HEK293T (cell line): ENCODE data around the gene PRSS27.

Experiments used
- BHLHE40 ChIP-seq: fragments of 450-650 bp; IDR thresholded peaks from 2 replicates; pipeline ENCODE4 v1.6.1; 2016; ENCODE audit warnings: mild to moderate bottlenecking, moderate library complexity, borderline replicate concordance
- CTBP1 ChIP-seq: fragments of 450-650 bp; IDR thresholded peaks from 2 replicates; pipeline ENCODE4 v1.6.1; 2016; ENCODE audit warnings: borderline replicate concordance
- ELF4 ChIP-seq: fragments of 450-650 bp; IDR thresholded peaks from 2 replicates; pipeline ENCODE4 v1.6.1; 2017; ENCODE audit warnings: antibody characterized with exemption
- FOXA1 ChIP-seq: fragments of 450-650 bp; IDR thresholded peaks from 2 replicates; pipeline ENCODE4 v1.6.1; 2016; ENCODE audit warnings: mild to moderate bottlenecking
- FOXK2 ChIP-seq: fragments of 450-650 bp; IDR thresholded peaks from 2 replicates; pipeline ENCODE4 v1.6.1; 2016; ENCODE audit warnings: mild to moderate bottlenecking
- FOXM1 ChIP-seq: fragments of 450-650 bp; IDR thresholded peaks from 2 replicates; pipeline ENCODE4 v1.6.1; 2017; ENCODE audit warnings: mild to moderate bottlenecking, borderline replicate concordance
- HDGF ChIP-seq: fragments of 450-650 bp; IDR thresholded peaks from 2 replicates; pipeline ENCODE4 v1.6.1; 2017; ENCODE audit warnings: antibody characterized with exemption, borderline replicate concordance
- L3MBTL2 ChIP-seq: fragments of 450-650 bp; conservative IDR thresholded peaks from 2 replicates; pipeline ENCODE4 v1.6.1; 2016; ENCODE audit warnings: mild to moderate bottlenecking
- NFRKB ChIP-seq: fragments of 450-650 bp; IDR thresholded peaks from 2 replicates; pipeline ENCODE4 v1.6.1; 2016; ENCODE audit warnings: mild to moderate bottlenecking, moderate library complexity
- PKNOX1 ChIP-seq: fragments of 450-650 bp; IDR thresholded peaks from 2 replicates; pipeline ENCODE4 v1.6.1; 2016
- SP1 ChIP-seq: fragments of 450-650 bp; IDR thresholded peaks from 2 replicates; pipeline ENCODE4 v1.6.1; 2017
- SUZ12 ChIP-seq: fragments of 450-650 bp; IDR thresholded peaks from 2 replicates; pipeline ENCODE4 v1.6.1; 2016; ENCODE audit warnings: mild to moderate bottlenecking
- TARDBP ChIP-seq: fragments of 450-650 bp; IDR thresholded peaks from 2 replicates; pipeline ENCODE4 v1.6.1; 2016
- ZNF384 ChIP-seq: fragments of 450-650 bp; IDR thresholded peaks from 2 replicates; pipeline ENCODE4 v1.6.1; 2016

- TF ChIP-seq ELF4, result no peak
- no peak for TF ChIP-seq CTBP1
- TF ChIP-seq PKNOX1, result no peak
- no peak for TF ChIP-seq FOXM1
- no peak for TF ChIP-seq SUZ12
- TF ChIP-seq TARDBP, result no peak
- TF ChIP-seq FOXA1, result no peak
- no peak for TF ChIP-seq HDGF
- no peak for TF ChIP-seq BHLHE40
- TF ChIP-seq SP1, result no peak
- TF ChIP-seq NFRKB, result no peak
- no peak for TF ChIP-seq ZNF384
- no peak for TF ChIP-seq FOXK2
- no peak for TF ChIP-seq L3MBTL2
Measured at GRCh38 chr16:2753733-2754020, 33.7 kb upstream of the PRSS27 start.
